ENCODE data around the gene BAZ1B.

BAZ1B gene

DNA sequence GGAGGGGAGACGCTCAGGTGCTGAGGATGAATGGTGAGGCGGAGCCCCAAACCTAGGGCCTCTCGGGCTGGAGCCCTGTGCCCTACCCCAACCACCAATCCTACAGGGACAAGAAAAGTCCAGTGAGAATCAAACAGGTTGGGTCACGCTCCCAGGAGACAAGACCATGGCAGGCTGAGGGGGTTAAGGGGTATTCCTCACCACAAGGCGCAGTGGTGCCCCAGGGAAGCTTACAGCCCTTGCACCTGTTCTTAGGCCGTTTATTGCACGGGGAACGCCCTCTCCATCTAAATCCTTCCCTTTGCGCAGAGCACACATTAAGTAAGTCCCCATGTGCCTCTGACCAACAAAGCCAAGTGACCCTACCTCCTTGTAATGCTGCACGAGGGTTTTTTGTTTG is 85.0 kb downstream of the BAZ1B start:
- no peak overlapping the region for H3K4me3 ChIP-seq (ENCODE audit: low read depth, low read length)
- H3K27ac ChIP-seq (ENCODE audit: extremely low read depth, low read depth, low read length): no peak overlapping the region
- H3K4me1 ChIP-seq (ENCODE audit: control insufficient read depth, insufficient read depth, low read length): peaks cover 7% of the 10 kb centered on the region; the same call in 1 of the 2 replicates
- no peaks in the 10 kb centered on the region for H3K9me3 ChIP-seq (ENCODE audit: control insufficient read depth, insufficient read depth, low read depth, low read length)
- ChIA-PET CTCF (interaction anchor here (2.1 kb wide), 1 partner anchor 14 kb away, joined by 10 read pairs; no protein-coding TSS in a partner anchor), POLR2A (no interaction called here)
- TF ChIP-seq, protein P1, sequence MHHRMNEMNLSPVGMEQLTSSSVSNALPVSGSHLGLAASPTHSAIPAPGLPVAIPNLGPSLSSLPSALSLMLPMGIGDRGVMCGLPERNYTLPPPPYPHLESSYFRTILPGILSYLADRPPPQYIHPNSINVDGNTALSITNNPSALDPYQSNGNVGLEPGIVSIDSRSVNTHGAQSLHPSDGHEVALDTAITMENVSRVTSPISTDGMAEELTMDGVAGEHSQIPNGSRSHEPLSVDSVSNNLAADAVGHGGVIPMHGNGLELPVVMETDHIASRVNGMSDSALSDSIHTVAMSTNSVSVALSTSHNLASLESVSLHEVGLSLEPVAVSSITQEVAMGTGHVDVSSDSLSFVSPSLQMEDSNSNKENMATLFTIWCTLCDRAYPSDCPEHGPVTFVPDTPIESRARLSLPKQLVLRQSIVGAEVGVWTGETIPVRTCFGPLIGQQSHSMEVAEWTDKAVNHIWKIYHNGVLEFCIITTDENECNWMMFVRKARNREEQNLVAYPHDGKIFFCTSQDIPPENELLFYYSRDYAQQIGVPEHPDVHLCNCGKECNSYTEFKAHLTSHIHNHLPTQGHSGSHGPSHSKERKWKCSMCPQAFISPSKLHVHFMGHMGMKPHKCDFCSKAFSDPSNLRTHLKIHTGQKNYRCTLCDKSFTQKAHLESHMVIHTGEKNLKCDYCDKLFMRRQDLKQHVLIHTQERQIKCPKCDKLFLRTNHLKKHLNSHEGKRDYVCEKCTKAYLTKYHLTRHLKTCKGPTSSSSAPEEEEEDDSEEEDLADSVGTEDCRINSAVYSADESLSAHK (tag by site-specific recombination; IDR thresholded peaks at IDR 0.05): no peak
- TF ChIP-seq, protein P2, sequence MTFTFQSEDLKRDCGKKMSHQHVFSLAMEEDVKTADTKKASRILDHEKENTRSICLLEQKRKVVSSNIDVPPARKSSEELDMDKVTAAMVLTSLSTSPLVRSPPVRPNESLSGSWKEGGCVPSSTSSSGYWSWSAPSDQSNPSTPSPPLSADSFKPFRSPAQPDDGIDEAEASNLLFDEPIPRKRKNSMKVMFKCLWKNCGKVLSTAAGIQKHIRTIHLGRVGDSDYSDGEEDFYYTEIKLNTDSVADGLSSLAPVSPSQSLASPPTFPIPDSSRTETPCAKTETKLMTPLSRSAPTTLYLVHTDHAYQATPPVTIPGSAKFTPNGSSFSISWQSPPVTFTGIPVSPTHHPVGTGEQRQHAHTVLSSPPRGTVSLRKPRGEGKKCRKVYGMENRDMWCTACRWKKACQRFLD (tag by site-specific recombination; IDR thresholded peaks at IDR 0.05): no peak
- TF ChIP-seq, protein P3, sequence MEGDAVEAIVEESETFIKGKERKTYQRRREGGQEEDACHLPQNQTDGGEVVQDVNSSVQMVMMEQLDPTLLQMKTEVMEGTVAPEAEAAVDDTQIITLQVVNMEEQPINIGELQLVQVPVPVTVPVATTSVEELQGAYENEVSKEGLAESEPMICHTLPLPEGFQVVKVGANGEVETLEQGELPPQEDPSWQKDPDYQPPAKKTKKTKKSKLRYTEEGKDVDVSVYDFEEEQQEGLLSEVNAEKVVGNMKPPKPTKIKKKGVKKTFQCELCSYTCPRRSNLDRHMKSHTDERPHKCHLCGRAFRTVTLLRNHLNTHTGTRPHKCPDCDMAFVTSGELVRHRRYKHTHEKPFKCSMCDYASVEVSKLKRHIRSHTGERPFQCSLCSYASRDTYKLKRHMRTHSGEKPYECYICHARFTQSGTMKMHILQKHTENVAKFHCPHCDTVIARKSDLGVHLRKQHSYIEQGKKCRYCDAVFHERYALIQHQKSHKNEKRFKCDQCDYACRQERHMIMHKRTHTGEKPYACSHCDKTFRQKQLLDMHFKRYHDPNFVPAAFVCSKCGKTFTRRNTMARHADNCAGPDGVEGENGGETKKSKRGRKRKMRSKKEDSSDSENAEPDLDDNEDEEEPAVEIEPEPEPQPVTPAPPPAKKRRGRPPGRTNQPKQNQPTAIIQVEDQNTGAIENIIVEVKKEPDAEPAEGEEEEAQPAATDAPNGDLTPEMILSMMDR (tag by site-specific recombination; IDR thresholded peaks at IDR 0.05): no peak
- TF ChIP-seq ZNF416 (tag by site-specific recombination; IDR thresholded peaks at IDR 0.05): no peak
- TF ChIP-seq, protein P4, sequence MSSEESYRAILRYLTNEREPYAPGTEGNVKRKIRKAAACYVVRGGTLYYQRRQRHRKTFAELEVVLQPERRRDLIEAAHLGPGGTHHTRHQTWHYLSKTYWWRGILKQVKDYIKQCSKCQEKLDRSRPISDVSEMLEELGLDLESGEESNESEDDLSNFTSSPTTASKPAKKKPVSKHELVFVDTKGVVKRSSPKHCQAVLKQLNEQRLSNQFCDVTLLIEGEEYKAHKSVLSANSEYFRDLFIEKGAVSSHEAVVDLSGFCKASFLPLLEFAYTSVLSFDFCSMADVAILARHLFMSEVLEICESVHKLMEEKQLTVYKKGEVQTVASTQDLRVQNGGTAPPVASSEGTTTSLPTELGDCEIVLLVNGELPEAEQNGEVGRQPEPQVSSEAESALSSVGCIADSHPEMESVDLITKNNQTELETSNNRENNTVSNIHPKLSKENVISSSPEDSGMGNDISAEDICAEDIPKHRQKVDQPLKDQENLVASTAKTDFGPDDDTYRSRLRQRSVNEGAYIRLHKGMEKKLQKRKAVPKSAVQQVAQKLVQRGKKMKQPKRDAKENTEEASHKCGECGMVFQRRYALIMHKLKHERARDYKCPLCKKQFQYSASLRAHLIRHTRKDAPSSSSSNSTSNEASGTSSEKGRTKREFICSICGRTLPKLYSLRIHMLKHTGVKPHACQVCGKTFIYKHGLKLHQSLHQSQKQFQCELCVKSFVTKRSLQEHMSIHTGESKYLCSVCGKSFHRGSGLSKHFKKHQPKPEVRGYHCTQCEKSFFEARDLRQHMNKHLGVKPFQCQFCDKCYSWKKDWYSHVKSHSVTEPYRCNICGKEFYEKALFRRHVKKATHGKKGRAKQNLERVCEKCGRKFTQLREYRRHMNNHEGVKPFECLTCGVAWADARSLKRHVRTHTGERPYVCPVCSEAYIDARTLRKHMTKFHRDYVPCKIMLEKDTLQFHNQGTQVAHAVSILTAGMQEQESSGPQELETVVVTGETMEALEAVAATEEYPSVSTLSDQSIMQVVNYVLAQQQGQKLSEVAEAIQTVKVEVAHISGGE (tag by site-specific recombination; conservative IDR thresholded peaks at IDR 0.05; ENCODE audit: low read depth): no peak
- TF ChIP-seq, protein P5, sequence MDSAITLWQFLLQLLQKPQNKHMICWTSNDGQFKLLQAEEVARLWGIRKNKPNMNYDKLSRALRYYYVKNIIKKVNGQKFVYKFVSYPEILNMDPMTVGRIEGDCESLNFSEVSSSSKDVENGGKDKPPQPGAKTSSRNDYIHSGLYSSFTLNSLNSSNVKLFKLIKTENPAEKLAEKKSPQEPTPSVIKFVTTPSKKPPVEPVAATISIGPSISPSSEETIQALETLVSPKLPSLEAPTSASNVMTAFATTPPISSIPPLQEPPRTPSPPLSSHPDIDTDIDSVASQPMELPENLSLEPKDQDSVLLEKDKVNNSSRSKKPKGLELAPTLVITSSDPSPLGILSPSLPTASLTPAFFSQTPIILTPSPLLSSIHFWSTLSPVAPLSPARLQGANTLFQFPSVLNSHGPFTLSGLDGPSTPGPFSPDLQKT (IDR thresholded peaks at IDR 0.05; ENCODE audit: borderline replicate concordance, low read depth, low read length): no peak
- peaks cover 12 to 28% of the 10 kb centered on the region in 2 experiments; a peak in 2 of 3 replicates for H3K36me3 ChIP-seq (ENCODE audit: control insufficient read depth in 2 of 2, insufficient read depth in 1 of 2, low read length in 2 of 2)

DNA sequence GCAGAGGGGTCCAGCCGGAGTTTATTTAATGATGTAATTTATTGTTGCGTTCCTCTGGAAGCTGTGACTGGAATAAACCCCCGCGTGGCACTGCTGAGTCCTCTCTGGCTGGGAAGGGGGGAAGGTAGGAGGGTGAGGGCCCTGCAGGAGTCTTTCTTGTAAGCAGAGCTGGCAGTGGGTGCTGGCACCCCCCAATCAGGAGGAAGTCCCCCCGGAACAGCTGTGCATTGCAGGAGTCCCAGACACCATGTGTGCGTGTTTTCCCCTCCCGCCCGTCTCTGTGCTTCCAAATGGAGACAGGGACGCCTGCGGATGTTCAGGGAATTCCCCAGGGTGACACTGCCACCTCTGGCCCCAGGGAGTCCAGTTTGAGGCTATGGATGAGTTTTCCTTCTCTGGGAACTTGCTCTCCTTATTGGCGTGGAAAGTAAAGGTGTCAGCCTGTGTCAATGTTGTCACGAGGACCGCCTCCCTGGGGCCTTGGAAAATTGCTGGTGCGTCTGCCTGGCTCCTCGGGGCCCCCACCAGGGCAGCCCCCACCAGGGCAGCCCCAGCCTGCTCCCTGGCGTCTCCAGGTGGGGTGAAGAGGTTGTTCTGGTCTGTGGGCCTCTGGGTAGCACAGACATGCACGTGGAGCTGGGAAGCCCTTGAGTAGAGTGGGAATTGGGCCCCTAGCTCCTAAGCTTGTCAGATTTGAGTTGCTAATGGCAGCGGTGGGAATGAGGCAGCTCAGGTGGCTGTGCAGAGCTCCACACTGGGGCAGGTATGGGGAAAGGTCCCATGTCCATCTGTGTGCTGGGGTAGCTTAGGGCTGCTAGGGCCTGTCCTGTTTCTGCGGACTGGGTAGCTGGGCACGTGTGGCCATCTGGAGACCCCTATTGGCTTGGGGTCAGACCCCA is 85.8 kb downstream of the BAZ1B start:
- Histone ChIP-seq H3K36me3 (ENCODE audit: control insufficient read depth in 2 of 2, insufficient read depth in 1 of 2, low read length in 2 of 2) (peaks cover 6 to 20% of the 10 kb centered on the region in 2 experiments; a peak in 2 of 3 replicates), H3K4me1 (ENCODE audit: control insufficient read depth, insufficient read depth, low read length) (peaks cover 7% of the 10 kb centered on the region; the same call in 1 of the 2 replicates), H3K4me3 (ENCODE audit: low read depth, low read length) (no peak overlapping the region), H3K9me3 (ENCODE audit: control insufficient read depth, insufficient read depth, low read depth, low read length) (no peaks in the 10 kb centered on the region), H3K27ac (ENCODE audit: extremely low read depth, low read depth, low read length) (no peak overlapping the region)
- CTCF ChIA-PET: interaction anchor here (0.6 to 2.1 kb wide), 3 partner anchors 15 to 94 kb away, joined by 3 to 10 read pairs (median 5); no protein-coding TSS in a partner anchor
- POLR2A ChIA-PET: interaction anchor here (0.6 kb wide), 1 partner anchor 118 kb away, joined by 5 read pairs; no protein-coding TSS in a partner anchor
- TF ChIP-seq IKZF3 (tag by site-specific recombination; IDR thresholded peaks at IDR 0.05): peak; percentile 31; the same call in 1 of the 2 replicates
- TF ChIP-seq, protein P6, sequence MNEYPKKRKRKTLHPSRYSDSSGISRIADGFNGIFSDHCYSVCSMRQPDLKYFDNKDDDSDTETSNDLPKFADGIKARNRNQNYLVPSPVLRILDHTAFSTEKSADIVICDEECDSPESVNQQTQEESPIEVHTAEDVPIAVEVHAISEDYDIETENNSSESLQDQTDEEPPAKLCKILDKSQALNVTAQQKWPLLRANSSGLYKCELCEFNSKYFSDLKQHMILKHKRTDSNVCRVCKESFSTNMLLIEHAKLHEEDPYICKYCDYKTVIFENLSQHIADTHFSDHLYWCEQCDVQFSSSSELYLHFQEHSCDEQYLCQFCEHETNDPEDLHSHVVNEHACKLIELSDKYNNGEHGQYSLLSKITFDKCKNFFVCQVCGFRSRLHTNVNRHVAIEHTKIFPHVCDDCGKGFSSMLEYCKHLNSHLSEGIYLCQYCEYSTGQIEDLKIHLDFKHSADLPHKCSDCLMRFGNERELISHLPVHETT (tag by site-specific recombination; IDR thresholded peaks at IDR 0.05): no peak
- TF ChIP-seq ZNF544 (tag by site-specific recombination; IDR thresholded peaks at IDR 0.05): no peak
- no peak for TF ChIP-seq SETDB1 (IDR thresholded peaks at IDR 0.05; ENCODE audit: insufficient read length, low read length)
- TF ChIP-seq ZNF121 (tag by site-specific recombination; IDR thresholded peaks at IDR 0.05): no peak
- TF ChIP-seq GLIS1 (tag by site-specific recombination; IDR thresholded peaks at IDR 0.05): peak; percentile 75
- TF ChIP-seq ZNF501 (tag by site-specific recombination; IDR thresholded peaks at IDR 0.05): no peak
- peak; percentile 39; the same call in 1 of the 2 replicates for TF ChIP-seq ZNF335 (tag by site-specific recombination; conservative IDR thresholded peaks at IDR 0.05)
- TF ChIP-seq HOXD13 (CRISPR knock-in tag; IDR thresholded peaks at IDR 0.05; ENCODE audit: borderline replicate concordance): no peak
- no peak for TF ChIP-seq HOXA7 (CRISPR knock-in tag; IDR thresholded peaks at IDR 0.05; ENCODE audit: borderline replicate concordance)
- no peak for TF ChIP-seq ZNF596 (tag by site-specific recombination; IDR thresholded peaks at IDR 0.05)
- TF ChIP-seq ZIC2 (tag by site-specific recombination; IDR thresholded peaks at IDR 0.05): peak; percentile 86

All from HEK293 (cell line).